Upper lobe of right lung (tissue), 1 donor: Measurements from ENCODE around the gene ITIH5. TPM values are rescaled to one million over a fixed set of nuclear protein-coding genes. Genes with fewer than 3 reads are reported as not detected.
A peak's percentile ranks its signal among the peaks of the same experiment; 100 is the strongest.
"Not testable (repeated sequence)": the region's sequence is repeated elsewhere in the genome, so short reads cannot be mapped to it uniquely, and the experiment has no call there.

ENCODE experiments used
- ATAC-seq: fragments of 200-7000 bp; cut with Tn5 transposase; one replicate; pipeline ENCODE4 v1.9.1; 2020; ENCODE audit warnings: mild to moderate bottlenecking, moderate library complexity
- DNase-seq: peaks from one replicate; pipeline ENCODE4 v3.0.0-alpha.2; 2020
- H3K27ac ChIP-seq: fragments of 200-600 bp; one replicate; pipeline ENCODE4 v1.8.0; 2022
- H3K27me3 ChIP-seq: fragments of 200-600 bp; one replicate; pipeline ENCODE4 v1.8.0; 2022; ENCODE audit warnings: mild to moderate bottlenecking
- H3K36me3 ChIP-seq: fragments of 200-600 bp; one replicate; pipeline ENCODE4 v1.8.0; 2022
- H3K4me1 ChIP-seq: fragments of 200-600 bp; one replicate; pipeline ENCODE4 v1.8.0; 2022
- H3K4me3 ChIP-seq: fragments of 200-600 bp; one replicate; pipeline ENCODE4 v1.8.0; 2022; ENCODE audit warnings: mild to moderate bottlenecking
- H3K9me3 ChIP-seq: fragments of 200-600 bp; one replicate; pipeline ENCODE4 v1.8.0; 2022
- CTCF ChIP-seq: fragments of 200-600 bp; IDR thresholded peaks from one replicate; pipeline ENCODE4 v1.8.0; 2022; ENCODE audit warnings: antibody characterized with exemption
- intact Hi-C: fragments of 100-400 bp; cut with DNase I; formaldehyde crosslinking; loops from one replicate; pipeline ENCODE4 v1.11.0; 2022
- long read RNA-seq: library from polyadenylated mRNA; unstranded; transcript quantifications from one replicate; pipeline ENCODE4 v2.0.0, GENCODE V29; 2021
- total RNA-seq: library from RNA; stranded (reverse); fragmentation: NEBNext Ultra II Directional; extraction: Animal tissue kit (Norgen Biotek cat#: 25700); gene quantifications from one replicate; pipeline ENCODE4 v1.2.1, GENCODE V29; 2021
- donor health status: DM: no; HTN: yes; CAD: no; lungs with severe emphysema.

Gene ITIH5
- total RNA-seq = 10.5 TPM
- long read RNA-seq, full-length matches to known transcripts = 19 of 31 reads
- long read RNA-seq, partial matches to known transcripts = 4 of 31 reads
- long read RNA-seq, other reads (novel, unspliced or antisense) = 8 of 31 reads

DNA sequence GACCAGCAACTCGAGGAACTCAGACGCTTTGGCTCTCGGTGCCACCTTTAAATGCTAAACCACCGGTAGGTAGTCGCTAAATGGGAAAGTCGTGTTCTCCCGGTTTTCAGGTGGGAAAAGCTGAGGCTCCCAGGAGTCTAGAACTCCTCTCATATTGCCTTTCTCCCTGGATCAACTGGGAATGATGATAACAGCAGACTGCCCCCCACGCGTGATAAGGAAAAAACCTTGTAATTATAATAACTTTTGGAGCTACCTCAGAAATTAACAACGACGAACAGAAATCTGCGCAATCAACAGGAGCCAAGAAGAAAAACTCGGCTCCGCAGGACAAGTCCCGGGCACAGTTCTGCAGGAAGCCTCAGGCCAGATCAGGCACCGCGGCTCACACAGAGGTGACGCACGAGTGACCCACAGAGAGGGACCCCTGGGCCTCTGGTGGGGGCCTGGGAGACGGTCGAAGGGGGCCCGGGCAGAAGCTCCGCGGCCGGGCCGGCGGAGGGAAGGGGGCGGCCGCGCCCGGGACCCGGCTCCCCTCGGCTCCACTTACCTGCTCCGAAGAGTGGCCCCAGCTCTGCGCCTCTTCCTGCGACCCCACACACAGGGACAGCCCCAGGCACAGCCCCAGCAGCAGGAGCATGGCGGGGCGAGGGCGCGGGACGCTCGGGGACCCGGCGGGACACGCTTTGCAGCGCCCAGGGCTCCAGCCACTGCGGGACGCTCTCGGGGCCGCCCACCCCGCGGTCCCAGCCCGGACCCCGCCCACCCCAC lies at the start of gene ITIH5:
ITIH5 (minus strand) TSS at position 714 of the 771 bp plus-strand sequence; CDS start at position 640, 74 bp downstream.
- H3K4me1 ChIP-seq = peaks cover 17% of the 10 kb centered on the region
- peak; percentile 54 for ATAC-seq
- intact Hi-C loops = no loop called here
- peaks cover 28% of the 10 kb centered on the region for H3K27me3 ChIP-seq
- peak within 1 kb of the TSS; percentile 9 for H3K27ac ChIP-seq
- H3K9me3 ChIP-seq = no peaks in the 10 kb centered on the region
- no peaks in the 10 kb centered on the region for H3K36me3 ChIP-seq
- DNase-seq = no peak
- H3K4me3 ChIP-seq = peak within 1 kb of the TSS; percentile 61
- TF ChIP-seq CTCF = no peak

- Histone ChIP-seq H3K27me3 (no peaks in the 10 kb centered on the region), H3K27ac (no peak overlapping the region), H3K9me3 (no peaks in the 10 kb centered on the region), H3K4me3 (no peak overlapping the region), H3K36me3 (no peaks in the 10 kb centered on the region), H3K4me1 (no peaks in the 10 kb centered on the region)
- TF ChIP-seq CTCF = no peak
- ATAC-seq (no peak), DNase-seq (no peak)
- intact Hi-C loops = no loop called here
Observed at GRCh38 chr10:7715515-7715914, 48.7 kb upstream of the ITIH5 start.

DNA sequence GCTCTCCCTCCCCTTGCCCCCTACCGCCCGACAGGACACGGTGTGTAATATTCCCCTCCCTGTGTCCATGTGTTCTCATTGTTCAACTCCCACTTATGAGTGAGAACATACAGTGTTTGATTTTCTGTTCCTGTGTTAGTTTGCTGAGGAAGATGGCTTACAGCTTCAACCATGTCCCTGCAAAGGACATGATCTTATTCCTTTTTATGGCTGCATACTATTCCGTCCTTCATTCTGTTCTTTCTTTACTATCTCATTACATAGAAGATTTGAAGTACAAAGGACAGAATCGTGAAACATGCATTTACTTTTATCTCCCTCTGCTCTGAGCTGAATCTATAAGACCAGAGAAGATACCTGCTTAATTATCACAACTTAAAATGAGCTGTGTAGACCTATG lies 44.3 kb upstream of the ITIH5 start:
- H3K4me1 ChIP-seq, H3K9me3 ChIP-seq, H3K4me3 ChIP-seq, DNase-seq, intact Hi-C loops, H3K36me3 ChIP-seq, H3K27me3 ChIP-seq, ATAC-seq, H3K27ac ChIP-seq: not testable (repeated sequence)

- Histone ChIP-seq H3K9me3 (no peaks in the 10 kb centered on the region), H3K36me3 (no peaks in the 10 kb centered on the region), H3K27ac (no peak overlapping the region), H3K4me1 (no peaks in the 10 kb centered on the region), H3K27me3 (no peaks in the 10 kb centered on the region), H3K4me3 (no peak overlapping the region)
- ATAC-seq (no peak), DNase-seq (no peak)
- intact Hi-C loops = no loop called here
- TF ChIP-seq CTCF = no peak
Observed at GRCh38 chr10:7710446-7710845, 43.7 kb upstream of the ITIH5 start.

DNA sequence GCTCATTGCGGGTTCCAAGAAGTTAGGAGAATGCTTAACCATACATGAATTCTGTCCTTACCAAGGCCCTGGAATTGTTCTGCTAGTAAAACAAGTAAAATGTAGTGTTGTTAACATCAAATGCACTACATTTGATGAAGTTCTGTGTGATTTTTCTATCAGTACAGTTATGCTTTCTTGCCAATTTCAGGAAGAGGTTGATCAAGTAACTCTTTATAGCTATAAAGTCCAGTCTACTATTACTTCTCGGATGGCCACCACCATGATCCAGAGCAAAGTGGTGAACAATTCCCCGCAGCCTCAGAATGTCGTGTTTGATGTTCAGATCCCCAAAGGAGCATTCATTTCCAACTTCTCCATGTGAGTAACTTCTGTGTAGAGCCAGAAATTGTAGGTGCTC lies 42.1 kb upstream of the ITIH5 start:
- no peaks in the 10 kb centered on the region for H3K36me3 ChIP-seq
- DNase-seq (no peak), ATAC-seq (no peak)
- no peaks in the 10 kb centered on the region for H3K27me3 ChIP-seq
- intact Hi-C loops = no loop called here
- no peaks in the 10 kb centered on the region for H3K4me1 ChIP-seq
- H3K9me3 ChIP-seq = no peaks in the 10 kb centered on the region
- no peak overlapping the region for H3K27ac ChIP-seq
- no peak overlapping the region for H3K4me3 ChIP-seq
- no peak for TF ChIP-seq CTCF

DNA sequence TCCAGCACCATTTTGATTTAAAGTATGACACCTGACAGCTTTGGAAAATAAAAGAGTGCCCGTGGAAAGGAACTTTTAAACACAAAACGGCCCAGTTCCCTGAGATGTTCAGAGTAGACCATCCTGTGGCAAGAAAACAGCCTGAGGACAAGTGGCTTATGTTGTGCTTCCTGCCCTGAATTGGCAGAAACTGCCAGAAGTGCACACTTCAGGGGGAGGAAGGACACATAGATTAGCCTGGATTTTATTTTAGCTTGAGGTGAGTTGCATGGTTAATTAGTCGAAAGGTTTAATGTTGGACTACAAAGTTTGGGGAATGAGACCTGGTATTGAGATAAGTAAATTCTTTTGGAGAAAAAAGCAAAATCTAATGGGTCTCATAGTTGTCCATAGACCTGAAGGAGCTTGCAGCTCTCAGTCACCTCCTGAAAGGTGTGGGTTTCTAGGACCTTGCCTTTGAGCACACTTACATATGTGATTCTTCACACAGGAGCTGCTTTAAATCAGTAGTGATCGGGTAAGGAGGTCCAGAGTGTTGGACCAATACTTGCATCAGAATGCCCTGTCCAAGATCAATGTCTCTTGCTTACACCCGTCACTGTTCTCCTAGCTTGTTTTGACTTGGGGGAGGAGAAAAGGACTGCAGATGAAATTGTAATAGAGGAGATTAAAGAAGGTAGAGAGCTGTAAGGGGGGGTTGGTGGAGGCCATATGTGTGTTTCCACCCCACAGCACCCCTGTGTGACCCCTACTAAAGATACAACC lies 41.3 kb upstream of the ITIH5 start:
- no peak overlapping the region for H3K4me3 ChIP-seq
- H3K36me3 ChIP-seq = no peaks in the 10 kb centered on the region
- no peak overlapping the region for H3K27ac ChIP-seq
- H3K9me3 ChIP-seq = no peaks in the 10 kb centered on the region
- no peak for ATAC-seq
- intact Hi-C loops = no loop called here
- H3K27me3 ChIP-seq = peaks cover 3% of the 10 kb centered on the region
- TF ChIP-seq CTCF = no peak
- DNase-seq = no peak
- no peaks in the 10 kb centered on the region for H3K4me1 ChIP-seq
